Stimulated activated CD4-positive, alpha-beta T cell treated with anti-CD3 and anti-CD28 coated beads, Interleukin-15, amount 100 ng/mL, for 48 hours (primary cell): ENCODE measurements around the gene SDC3.
"Not testable (repeated sequence)": the region's sequence is repeated elsewhere in the genome, so short reads cannot be mapped to it uniquely, and the experiment has no call there.

Experiments used
- DNase-seq, 2 donors: peaks; one replicate each; pipeline ENCODE4 v3.0.0-alpha.2; 2020; ENCODE audit warnings: low read depth in 2 of 2

SDC3 gene, protein sequence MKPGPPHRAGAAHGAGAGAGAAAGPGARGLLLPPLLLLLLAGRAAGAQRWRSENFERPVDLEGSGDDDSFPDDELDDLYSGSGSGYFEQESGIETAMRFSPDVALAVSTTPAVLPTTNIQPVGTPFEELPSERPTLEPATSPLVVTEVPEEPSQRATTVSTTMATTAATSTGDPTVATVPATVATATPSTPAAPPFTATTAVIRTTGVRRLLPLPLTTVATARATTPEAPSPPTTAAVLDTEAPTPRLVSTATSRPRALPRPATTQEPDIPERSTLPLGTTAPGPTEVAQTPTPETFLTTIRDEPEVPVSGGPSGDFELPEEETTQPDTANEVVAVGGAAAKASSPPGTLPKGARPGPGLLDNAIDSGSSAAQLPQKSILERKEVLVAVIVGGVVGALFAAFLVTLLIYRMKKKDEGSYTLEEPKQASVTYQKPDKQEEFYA

DNA sequence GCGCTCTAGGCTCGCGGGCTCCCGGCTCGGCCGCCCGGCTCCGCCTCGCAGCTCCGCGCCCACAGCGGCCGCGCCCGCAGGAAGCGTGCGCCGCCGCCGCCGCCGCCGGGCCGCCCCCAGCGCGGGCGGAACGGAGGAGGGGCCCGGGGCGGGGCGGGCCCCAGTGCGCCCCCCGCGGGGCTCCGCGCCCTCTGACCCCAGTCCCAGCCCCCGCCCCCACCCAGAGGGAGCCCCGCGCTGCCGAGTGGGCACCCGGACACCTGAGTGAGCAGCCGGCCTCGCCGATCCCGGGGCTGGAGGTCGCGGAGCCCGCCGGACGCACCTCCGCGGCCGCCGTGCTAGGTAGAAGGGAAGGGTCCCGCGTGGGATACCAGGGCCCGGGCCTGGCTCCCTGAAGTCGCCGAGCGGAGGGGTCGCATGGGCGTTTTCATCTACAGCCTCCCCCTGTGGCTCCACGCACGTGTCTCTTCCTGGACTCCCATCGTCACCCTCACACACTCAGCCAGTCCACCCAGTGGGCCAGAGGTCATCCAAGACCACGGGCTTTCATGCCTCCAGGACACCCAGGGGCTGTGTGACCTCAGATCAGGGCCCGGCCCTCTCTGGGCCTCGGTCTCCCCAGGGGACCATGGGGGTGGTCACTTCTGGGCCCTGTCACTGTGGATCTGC is at the start of gene SDC3:
Gene SDC3 (minus strand): TSS at position 63 of the 669 bp plus-strand sequence. CDS start 172 bp downstream, outside the sequence.
- no peak for DNase-seq

DNA sequence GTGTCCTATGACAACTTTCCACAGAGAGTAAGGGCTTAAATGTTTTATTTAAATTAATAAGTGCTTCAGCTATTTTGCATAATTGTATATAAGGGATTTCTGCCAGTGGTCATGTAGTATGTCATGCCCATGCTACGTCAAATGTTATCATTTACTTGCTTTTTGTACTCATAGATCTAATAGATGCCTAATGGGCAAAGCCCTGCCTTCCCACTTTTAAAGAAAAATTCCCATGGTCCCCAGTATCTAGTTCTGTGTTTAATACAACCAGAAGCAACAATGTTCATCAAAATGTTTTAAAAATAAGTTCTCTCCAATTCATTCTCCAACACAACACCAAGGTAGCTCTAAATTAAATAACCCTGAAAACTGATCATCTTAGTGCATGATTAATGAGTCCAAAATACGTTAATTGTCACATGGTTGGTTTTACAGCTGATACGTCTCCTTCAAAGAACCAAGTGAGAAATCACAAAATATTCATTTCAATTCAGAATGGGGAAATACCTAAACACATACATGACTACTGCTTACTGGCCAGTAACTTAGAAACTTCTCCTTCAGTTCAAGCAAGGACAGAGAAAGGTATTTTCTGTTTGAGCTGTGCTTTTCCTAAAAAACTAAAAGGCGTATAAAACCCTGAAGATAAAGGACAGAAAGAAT is 49.1 kb upstream of the SDC3 start:
- no peak for DNase-seq

DNA sequence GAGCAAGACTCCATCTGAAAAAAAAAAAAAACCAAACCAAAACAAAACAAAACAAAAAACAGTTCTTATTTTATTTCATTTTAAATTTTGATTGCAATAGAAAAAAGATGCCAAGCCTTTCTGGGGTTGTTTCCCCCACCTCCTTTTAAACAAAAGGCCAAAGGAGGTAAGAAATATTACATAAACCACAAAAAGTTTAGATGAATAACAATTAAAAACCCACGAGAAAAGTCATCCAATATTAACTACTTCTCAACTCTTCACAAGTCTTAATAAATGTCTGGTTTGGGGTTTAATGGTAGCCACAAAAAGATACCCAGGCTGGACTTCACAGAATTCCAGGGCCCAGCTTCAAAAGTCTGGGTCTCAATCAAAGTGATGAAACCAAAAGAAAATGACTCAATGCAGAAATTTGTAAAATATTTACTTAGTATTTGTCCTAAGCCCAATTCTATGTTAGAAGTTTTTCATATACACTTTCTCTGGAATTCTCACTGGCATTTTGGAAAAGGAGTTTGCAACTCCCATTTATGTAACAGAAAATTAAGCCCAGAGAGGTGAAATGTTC is 47.0 kb upstream of the SDC3 start:
- DNase-seq = no peak

DNA sequence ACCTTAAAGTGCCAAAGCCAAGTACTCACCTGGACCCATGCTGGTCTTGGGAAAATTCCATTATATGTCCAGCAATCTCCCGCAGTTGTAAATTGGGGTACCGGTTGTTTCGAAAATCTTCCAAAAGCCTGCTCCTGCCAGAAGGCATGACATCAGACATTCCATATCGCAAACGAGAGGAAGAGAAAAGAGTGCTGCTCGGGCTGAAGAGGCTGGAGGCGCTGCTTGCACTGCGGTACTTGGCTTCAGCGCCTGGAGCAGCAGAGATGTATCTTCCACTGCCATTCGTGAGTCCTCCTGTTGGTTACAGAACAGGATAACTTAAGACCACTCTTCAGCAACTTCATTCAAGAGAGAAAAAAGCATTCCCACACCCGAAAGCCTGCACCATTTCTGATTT is 45.1 kb upstream of the SDC3 start:
- no peak for DNase-seq

DNA sequence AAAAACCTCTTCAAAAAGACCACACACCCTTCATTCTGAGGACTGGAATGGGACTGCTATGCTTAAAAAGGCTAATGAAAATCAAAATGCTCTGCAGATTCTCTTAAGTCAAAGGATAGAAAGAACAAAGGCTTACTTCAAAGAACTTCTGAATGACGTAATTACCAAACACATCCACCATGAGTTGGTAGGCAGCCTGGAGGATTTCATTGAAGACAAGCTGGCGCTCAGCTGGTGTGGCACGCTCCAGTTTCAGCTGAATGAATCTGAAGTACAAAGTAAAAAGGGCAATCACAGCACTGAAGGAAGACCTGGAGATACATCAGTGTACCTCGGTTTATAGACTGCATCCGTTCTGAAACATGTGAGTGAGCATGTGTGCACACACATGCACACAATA is 43.5 kb upstream of the SDC3 start:
- no peak for DNase-seq

DNA sequence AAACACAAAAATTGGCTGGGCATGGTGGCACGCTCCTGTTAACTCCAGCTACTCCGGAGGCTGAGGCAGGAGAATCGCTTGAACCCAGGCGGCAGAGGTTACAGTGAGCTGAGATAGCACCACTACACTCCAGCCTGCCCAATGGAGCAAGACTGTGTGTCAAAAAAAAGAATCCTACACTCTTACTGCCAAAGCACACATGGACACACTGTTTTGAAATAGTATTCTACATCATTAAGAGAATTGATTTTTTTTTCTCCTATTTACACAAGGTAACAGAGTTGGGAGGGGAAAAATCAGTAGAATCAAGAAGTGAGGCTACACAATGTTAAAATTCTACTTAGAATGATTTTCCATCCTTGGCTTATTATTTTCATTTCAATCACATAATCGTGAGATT is 42.1 kb upstream of the SDC3 start:
- DNase-seq = no peak

DNA sequence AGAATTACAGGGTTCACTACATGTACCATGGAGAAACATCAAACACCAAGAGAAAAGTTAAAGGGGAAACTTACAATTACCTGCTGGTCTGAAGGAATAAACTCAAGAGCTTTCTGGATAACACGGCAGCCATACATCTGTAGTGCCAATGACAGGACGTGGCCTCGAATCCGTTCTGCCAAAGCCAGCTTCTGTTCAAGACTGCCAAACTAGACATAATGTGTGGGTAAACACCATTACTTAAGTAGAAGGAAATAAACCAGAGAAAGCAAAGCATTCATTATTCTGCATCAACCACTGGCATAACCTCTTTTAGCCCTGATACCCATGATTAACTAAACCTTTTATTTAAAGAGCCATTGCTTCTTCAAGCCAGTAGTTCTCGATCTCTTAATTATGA is 41.5 kb upstream of the SDC3 start:
- no peak for DNase-seq

DNA sequence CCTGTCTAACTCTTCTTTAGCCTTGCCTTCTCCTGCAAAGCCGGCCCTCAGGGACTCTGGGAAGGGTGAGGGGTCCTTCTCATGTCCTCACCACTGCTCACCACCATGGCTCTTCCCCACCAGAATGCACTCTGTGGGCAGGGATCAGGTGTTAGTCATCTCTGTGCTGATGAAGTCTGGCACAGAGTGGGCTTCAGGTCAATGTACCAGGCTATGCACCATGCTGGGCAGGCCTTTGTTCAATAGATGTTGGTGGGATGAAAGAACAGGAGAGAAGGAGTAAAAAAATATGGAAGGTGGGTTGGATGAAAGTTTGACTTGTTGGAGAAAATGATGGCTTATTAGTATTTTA is 40.9 kb upstream of the SDC3 start:
- DNase-seq = not testable (repeated sequence)

DNA sequence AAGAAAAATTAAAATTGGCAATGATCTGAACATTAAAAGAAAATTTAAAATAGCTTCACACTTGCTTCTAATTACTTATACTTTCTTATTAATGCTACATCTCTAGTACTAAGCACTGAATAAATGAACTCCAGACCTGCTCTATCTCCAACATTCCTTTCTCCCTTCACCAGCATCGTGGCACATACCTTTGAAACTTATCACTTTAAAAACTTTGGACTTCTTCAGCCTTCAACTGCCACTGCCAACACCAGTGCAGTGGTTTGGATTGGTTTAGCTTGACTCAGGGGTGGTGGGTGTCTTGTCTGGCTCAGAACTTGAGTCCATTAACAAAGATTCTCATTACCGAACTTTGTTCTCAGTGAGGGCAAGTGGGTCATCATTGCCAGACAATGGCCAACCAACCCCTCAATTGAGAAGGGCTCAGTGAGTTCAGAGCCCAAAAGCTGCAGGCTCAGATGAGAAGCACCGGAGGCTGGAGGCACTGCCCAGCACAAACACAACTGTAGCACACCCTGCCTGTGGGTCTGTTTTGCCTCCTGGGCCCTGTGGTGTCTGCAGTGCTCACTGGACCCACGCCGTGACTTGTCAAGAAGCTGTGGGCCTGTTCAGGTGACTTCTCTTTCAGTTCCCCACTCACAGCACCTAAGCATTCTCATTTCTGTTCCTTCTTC is 40.4 kb upstream of the SDC3 start:
- DNase-seq = not testable (repeated sequence)

DNA sequence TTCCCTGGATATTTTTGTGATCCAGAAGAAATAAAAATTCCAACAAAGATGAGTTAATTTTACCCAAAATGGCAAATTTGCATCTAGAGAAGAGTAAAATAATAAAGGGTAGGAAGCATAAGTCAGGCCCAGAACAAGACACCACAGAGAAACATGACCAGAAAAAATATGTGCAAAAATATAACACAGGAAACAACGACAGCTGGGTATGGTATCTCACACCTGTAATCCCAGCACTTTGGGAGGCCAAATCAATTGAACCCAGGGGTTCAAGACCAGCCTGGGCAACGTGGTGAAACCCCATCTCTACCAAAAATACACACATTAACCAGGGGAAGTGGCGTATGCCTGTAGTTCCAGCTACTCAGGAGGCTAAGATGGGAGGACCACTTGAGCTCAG is 39.7 kb upstream of the SDC3 start:
- DNase-seq = no peak

DNA sequence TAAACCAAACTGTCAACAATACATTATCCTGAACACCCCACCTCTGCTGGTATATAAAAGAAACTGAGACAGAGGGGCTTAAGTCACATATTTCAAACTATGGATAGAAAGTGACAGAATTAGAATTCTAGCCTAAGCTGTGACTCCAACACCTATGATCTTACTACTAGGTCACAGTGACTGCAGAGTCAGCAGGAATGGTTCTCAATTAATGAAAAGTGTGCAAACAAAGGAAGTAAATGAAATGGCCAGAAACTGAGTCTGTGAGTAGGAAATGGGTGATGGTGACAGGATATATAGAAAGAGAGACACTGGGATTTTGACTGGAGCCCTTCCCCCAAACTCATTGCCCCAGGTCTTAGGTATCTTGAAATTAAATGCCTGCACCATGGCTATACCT is 38.7 kb upstream of the SDC3 start:
- DNase-seq = no peak

DNA sequence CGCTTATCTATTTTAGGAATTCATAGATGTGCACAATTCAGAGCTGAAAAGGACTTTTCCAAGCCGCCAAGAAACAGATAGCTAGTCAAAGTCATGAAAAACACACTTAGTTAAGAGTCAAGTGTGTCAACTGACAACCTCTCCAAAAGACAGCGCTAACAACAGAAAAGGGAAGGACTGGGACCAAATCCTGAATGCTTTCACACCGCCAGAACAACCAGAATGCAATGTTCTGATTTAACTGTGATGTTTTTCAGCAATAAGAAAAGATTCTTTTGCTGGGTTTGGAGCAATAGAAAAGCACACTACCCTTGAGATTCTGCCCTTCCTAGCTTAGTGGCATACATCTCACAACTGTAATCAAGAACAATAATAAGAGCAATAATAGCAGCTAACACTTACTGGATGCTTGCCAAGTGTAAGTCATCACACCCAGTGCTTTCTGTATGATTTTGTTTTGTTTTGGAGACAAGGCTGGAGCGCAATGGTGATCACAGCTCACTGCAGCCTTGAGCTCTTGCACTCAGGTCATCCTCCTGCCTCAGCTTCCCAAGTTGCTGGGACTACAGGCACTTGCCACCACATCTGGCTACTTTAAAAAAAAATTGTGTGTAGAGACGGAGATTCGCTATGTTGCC is 33.9 kb upstream of the SDC3 start:
- no peak for DNase-seq

DNA sequence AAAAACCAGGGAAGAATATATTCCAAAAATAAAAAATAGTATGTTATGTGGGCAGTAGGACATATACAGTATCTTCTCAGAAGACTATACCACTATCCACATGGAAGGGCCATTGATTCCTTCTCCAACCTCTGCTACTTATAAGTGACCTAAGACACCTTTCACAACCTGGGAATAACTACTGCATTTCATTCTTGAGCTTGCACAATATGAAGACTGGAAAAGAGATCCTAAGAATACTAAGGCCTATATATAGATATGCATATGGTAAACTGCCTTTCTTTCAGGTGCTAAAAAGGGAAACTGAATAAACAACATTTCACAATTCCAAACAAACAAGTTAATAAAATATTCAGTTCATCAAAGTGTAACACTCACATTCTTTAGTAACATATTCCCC is 32.0 kb upstream of the SDC3 start:
- DNase-seq = no peak

DNA sequence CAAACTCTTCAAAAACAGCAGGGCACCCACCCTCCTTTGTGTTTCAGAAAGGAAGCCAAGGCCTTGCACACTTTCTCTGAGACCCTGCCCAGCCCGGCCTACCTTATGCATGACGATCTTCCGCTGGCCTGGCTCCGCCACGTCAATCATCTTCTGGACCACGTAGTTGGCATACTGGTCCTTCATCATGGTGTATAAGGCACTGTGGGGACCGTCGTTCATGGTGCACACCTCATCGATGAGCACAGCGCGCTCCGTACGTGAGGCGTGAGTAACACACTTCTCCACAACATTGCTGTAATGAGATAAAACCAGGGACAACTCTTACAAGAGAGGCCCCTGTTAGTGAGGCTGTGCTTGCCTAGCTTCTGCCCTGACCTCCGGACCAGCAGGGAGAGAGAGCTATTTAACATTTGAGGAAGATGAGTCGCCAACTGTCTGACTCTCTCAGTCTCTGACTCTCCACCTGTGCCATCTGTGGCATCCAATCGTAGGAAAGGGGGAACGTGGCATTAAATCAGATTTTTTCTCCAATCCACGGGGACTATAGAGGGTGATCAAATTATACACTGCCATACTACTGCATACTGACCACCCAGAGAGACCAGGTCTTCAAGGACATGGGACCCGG is 28.1 kb upstream of the SDC3 start:
- no peak for DNase-seq

DNA sequence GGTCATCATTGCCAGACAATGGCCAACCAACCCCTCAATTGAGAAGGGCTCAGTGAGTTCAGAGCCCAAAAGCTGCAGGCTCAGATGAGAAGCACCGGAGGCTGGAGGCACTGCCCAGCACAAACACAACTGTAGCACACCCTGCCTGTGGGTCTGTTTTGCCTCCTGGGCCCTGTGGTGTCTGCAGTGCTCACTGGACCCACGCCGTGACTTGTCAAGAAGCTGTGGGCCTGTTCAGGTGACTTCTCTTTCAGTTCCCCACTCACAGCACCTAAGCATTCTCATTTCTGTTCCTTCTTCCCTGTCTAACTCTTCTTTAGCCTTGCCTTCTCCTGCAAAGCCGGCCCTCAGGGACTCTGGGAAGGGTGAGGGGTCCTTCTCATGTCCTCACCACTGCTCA is 27.2 kb upstream of the SDC3 start:
- not testable (repeated sequence) for DNase-seq

DNA sequence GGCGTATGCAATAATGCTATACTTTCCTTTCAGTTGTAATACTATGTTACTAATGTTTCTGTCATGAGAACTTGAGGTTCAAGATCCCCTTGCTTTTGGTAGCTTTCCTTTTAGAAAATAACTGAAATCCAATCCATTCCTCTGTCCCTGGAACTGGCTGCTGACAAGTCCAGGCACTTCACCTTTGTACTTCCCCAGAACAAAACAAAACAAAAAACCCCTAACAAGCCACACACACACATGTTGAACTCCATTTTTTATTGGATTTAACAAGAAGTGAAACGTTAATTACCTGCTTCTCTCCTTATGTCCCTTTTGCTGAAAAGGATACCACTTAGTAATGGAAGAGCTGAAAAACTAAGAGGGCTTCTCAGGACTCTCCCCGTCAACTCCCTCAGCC is 26.1 kb upstream of the SDC3 start:
- DNase-seq = no peak

DNA sequence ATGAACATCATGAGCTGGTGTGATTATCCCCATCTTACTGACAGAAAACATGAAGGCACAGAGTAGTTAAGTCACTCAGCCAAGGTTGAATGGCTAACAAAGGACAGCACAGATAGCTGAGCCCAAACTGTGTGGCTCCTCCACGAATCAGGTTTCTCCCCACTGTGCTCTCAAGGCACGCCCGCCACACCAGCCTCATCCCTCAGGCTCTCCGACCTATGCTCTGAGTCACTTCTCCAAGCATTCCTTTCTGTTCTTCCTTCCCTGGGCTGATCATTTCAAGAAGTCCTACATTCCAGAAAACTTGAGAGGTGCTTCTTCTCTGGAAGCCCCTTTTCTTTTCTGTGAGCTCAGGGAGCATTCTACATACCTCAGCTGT is 25.3 kb upstream of the SDC3 start:
- no peak for DNase-seq

DNA sequence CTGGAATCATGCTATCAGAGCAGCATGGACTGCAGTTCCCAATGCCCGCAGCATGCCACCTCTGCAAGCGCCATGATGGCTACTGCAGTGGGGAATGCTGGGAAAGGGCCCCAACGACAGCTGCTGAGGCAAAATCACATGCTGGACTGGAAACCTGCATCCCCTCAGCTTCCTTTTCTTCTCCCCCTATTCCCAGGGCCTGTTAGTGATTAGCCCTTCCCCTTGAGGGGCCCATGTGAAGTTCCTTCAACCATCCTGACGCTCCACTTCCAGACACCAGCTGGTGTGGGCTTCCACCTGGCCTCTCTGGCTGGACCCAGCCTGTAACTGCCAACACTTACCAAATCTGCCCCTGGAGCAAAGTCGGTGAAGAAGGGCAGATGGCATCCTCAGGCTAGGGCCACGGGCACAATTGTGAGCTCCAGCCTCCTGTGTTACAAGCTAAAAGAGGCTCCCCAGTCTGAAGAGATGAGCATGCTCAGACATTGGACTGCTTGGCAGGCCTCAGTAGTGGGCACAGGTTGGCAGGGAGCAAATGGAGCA is 22.1 kb upstream of the SDC3 start:
- DNase-seq = no peak

DNA sequence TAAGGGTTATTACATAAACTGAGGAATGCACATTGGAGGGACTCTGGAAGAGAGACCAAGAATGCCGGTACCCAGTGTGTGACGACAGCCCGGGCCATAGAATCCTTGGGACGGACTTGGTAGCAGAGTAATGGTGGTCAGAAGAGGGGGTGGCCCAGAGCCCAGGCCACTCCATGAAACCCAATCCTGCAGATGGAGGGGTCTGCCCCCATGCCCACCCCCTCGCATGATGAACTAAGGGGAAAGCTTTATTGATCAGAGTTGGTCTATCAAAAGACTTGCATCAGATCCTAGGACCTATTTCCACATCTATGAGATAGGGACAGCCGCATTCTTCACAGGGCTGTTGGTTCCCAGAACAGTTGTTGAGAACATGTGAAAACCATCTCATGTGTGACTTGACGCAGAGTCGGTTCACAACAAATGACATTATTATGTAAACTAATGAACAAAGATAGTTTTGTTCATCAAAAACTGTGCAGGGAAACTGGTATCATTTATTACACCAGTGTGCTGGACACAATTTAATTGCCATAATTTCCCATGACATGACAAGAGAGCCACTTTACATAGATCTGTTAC is 21.5 kb upstream of the SDC3 start:
- no peak for DNase-seq

DNA sequence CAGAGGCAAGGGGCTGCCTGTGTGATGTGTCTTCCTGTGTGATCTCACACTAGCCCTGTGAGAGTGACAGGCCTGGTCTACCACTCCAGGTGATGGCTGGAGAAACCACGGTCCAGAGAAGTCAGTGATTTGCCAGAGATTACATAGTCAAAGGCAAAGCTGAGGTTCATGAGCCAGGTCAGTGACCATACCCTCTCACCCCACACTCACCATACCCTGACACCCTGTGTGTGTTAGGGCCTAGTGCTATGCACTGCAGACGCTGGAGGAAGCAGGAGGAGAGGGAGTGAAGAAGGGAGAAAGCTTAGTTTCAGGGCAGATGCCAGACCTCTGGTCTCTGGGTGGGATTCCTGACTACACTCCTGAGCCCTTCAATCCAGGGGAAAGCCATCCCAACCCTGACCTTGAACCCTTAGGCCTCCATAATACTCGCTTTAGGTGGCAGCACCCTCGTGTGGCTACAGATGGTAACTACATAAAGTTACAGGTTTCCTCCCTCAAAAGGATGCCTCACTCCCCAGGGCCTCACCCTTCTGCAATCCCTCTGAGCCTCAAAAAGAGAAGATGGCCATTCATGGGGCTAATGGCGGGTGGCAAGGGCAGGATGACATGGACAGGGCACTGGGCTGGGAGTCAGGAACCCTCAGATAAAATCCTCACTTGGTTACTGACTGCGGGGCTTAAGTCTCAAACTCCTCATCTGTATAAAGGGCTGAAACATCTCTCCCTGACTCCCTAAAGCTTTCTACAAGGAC is 20.8 kb upstream of the SDC3 start:
- DNase-seq = peak; percentile 19 to 45
